Measurements from ENCODE around the gene SKIDA1.

GRCh38 chr10:21525367-21526187 lies at the start of gene SKIDA1:
- TF ChIP-seq EZH2 (IDR thresholded peaks at IDR 0.05; ENCODE audit: low read length, missing control alignments) (no peak), CTCF (conservative IDR thresholded peaks at IDR 0.05 in 1 of 2, IDR thresholded peaks at IDR 0.05 in 1 of 2; ENCODE audit: low read depth in 1 of 2, low read length in 2 of 2) (no peak)
